Measurements from ENCODE around the gene MYO16. TPM values are rescaled to one million over a fixed set of nuclear protein-coding genes. Genes with fewer than 3 reads are reported as not detected.
"Not testable (repeated sequence)": the region's sequence is repeated elsewhere in the genome, so short reads cannot be mapped to it uniquely, and the experiment has no call there.

MYO16 gene
- total and polyA plus RNA-seq, 4 experiments from 2014 or later: 0.54 to 14.9 (median 6.3) TPM

- Histone ChIP-seq H3K4me1 (ENCODE audit: insufficient read depth, low read length) (no peaks in the 10 kb centered on the region), H3K27ac (ENCODE audit: low read depth, low read length) (no peak overlapping the region), H3K9me3 (ENCODE audit: control insufficient read depth in 1 of 2, low read length in 2 of 2) (no peaks in the 10 kb centered on the region), H3K27me3 (ENCODE audit: insufficient read depth, low read length) (no peaks in the 10 kb centered on the region), H3K4me3 (ENCODE audit: low read length in 2 of 2) (no peak overlapping the region), H3K36me3 (ENCODE audit: insufficient read depth, low read length) (no peaks in the 10 kb centered on the region)
- no peaks in the 10 kb centered on the region for H3K4me1 Mint-ChIP-seq
- POLR2A ChIA-PET (ENCODE audit: partially characterized antibody): no interaction called here
- H3K9me3 Mint-ChIP-seq: peaks cover 0 to 21% (median 4%) of the 10 kb centered on the region in 8 donors
- peaks cover 1 to 4% of the 10 kb centered on the region in 2 donors for H3K36me3 Mint-ChIP-seq
- DNase-seq: no peak
- peaks cover 0 to 2% of the 10 kb centered on the region in 2 donors for H3K27me3 Mint-ChIP-seq
- no peak overlapping the region for H3K4me3 Mint-ChIP-seq
- intact Hi-C loops (cut with micrococcal nuclease): no loop called here
- CTCF ChIA-PET (ENCODE audit: partially characterized antibody): no interaction called here
- H3K27ac Mint-ChIP-seq: no peak overlapping the region
These were observed 458.7 kb downstream of the MYO16 start for GRCh38 chr13:109087916-109088623.

- no peak for DNase-seq
- Mint-ChIP-seq H3K36me3 (peaks cover 2 to 4% of the 10 kb centered on the region in 2 donors), H3K4me1 (no peaks in the 10 kb centered on the region), H3K27me3 (no peaks in the 10 kb centered on the region), H3K9me3 (peaks cover 0 to 21% (median 5%) of the 10 kb centered on the region in 8 donors), H3K27ac (no peak overlapping the region), H3K4me3 (no peak overlapping the region)
- intact Hi-C loops (cut with micrococcal nuclease): no loop called here
- Histone ChIP-seq H3K9me3 (ENCODE audit: control insufficient read depth in 1 of 2, low read length in 2 of 2) (no peaks in the 10 kb centered on the region), H3K4me3 (ENCODE audit: low read length in 2 of 2) (no peak overlapping the region), H3K4me1 (ENCODE audit: insufficient read depth, low read length) (no peaks in the 10 kb centered on the region), H3K36me3 (ENCODE audit: insufficient read depth, low read length) (no peaks in the 10 kb centered on the region), H3K27ac (ENCODE audit: low read depth, low read length) (no peak overlapping the region), H3K27me3 (ENCODE audit: insufficient read depth, low read length) (no peaks in the 10 kb centered on the region)
- CTCF ChIA-PET (ENCODE audit: partially characterized antibody): no interaction called here
- POLR2A ChIA-PET (ENCODE audit: partially characterized antibody): no interaction called here
These were observed 459.2 kb downstream of the MYO16 start for GRCh38 chr13:109088624-109088917.

DNA sequence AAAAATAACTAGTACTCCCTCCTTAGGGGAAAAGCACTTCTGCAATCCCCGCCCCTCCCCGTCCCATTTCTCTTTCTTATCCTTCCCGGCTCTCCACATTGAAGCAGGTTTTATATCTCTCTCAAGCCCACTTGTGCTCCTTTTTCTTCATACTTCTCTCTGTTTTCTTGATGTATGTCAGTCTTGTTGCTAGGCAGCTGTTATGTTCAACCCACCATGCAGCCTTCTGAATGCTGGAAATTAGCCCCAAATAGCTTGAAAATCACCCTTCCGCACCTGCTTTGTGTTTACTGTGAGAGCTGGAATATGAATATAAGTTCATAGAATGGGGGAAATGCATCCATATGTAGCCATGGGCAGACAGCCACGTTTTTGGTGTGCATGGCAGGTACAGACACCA is 461.4 kb downstream of the MYO16 start:
- Histone ChIP-seq H3K4me3 (ENCODE audit: low read length in 2 of 2) (no peak overlapping the region), H3K27ac (ENCODE audit: low read depth, low read length) (no peak overlapping the region)
- intact Hi-C loops (cut with micrococcal nuclease): no loop called here

GRCh38 chr13:109091249-109091648 is 461.8 kb downstream of the MYO16 start:
- H3K27ac Mint-ChIP-seq: no peak overlapping the region
- Histone ChIP-seq H3K9me3 (ENCODE audit: control insufficient read depth in 1 of 2, low read length in 2 of 2) (no peaks in the 10 kb centered on the region), H3K4me1 (ENCODE audit: insufficient read depth, low read length) (no peaks in the 10 kb centered on the region), H3K4me3 (ENCODE audit: low read length in 2 of 2) (no peak overlapping the region), H3K27ac (ENCODE audit: low read depth, low read length) (no peak overlapping the region), H3K27me3 (ENCODE audit: insufficient read depth, low read length) (no peaks in the 10 kb centered on the region), H3K36me3 (ENCODE audit: insufficient read depth, low read length) (no peaks in the 10 kb centered on the region)
- no peak overlapping the region for H3K4me3 Mint-ChIP-seq
- intact Hi-C loops (cut with micrococcal nuclease): no loop called here
- no peaks in the 10 kb centered on the region for H3K4me1 Mint-ChIP-seq
- POLR2A ChIA-PET (ENCODE audit: partially characterized antibody): no interaction called here
- no peaks in the 10 kb centered on the region for H3K27me3 Mint-ChIP-seq
- peaks cover 2 to 4% of the 10 kb centered on the region in 2 donors for H3K36me3 Mint-ChIP-seq
- CTCF ChIA-PET (ENCODE audit: partially characterized antibody): no interaction called here
- no peak for DNase-seq
- peaks cover 0 to 21% (median 6%) of the 10 kb centered on the region in 8 donors for H3K9me3 Mint-ChIP-seq

More for the DNA sequence above, 461.4 kb downstream of the MYO16 start:
- Histone ChIP-seq H3K4me1 (ENCODE audit: insufficient read depth, low read length) (no peaks in the 10 kb centered on the region), H3K9me3 (ENCODE audit: control insufficient read depth in 1 of 2, low read length in 2 of 2) (no peaks in the 10 kb centered on the region), H3K27me3 (ENCODE audit: insufficient read depth, low read length) (no peaks in the 10 kb centered on the region), H3K36me3 (ENCODE audit: insufficient read depth, low read length) (no peaks in the 10 kb centered on the region)
- no peaks in the 10 kb centered on the region for H3K4me1 Mint-ChIP-seq
- DNase-seq: no peak
- H3K9me3 Mint-ChIP-seq: peaks cover 0 to 21% (median 6%) of the 10 kb centered on the region in 8 donors
- no peak overlapping the region for H3K4me3 Mint-ChIP-seq
- H3K27me3 Mint-ChIP-seq: no peaks in the 10 kb centered on the region
- POLR2A ChIA-PET (ENCODE audit: partially characterized antibody): no interaction called here
- CTCF ChIA-PET (ENCODE audit: partially characterized antibody): no interaction called here
- peaks cover 2 to 4% of the 10 kb centered on the region in 2 donors for H3K36me3 Mint-ChIP-seq
- no peak overlapping the region for H3K27ac Mint-ChIP-seq

DNA sequence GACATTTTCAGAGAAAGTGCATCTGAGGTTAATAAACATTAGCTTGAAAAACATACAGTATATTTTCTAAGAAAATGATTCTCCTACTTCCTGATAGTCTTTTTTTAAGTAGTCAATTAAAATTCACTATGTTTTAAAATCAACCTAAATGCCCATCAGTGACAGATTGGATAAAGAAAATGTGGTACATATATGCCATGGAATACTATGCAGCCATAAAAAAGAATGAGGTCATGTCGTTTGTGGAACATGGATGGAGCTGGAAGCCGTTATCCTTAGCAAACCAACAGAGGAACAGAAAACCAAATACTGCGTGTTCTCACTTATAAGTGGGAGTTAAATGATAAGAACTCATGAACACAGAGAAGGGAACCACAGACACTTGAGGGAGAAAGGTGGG is 462.8 kb downstream of the MYO16 start:
- H3K27ac ChIP-seq (ENCODE audit: low read depth, low read length); H3K36me3 ChIP-seq (ENCODE audit: insufficient read depth, low read length); H3K4me3 ChIP-seq (ENCODE audit: low read length in 2 of 2); H3K4me1 Mint-ChIP-seq; CTCF ChIA-PET (ENCODE audit: partially characterized antibody); H3K4me1 ChIP-seq (ENCODE audit: insufficient read depth, low read length); H3K4me3 Mint-ChIP-seq; H3K27me3 ChIP-seq (ENCODE audit: insufficient read depth, low read length); intact Hi-C loops (cut with micrococcal nuclease); H3K27ac Mint-ChIP-seq; POLR2A ChIA-PET (ENCODE audit: partially characterized antibody); H3K36me3 Mint-ChIP-seq; H3K27me3 Mint-ChIP-seq; DNase-seq; H3K9me3 ChIP-seq (ENCODE audit: control insufficient read depth in 1 of 2, low read length in 2 of 2): not testable (repeated sequence)
- peaks cover 0 to 21% (median 6%) of the 10 kb centered on the region in 8 donors for H3K9me3 Mint-ChIP-seq

DNA sequence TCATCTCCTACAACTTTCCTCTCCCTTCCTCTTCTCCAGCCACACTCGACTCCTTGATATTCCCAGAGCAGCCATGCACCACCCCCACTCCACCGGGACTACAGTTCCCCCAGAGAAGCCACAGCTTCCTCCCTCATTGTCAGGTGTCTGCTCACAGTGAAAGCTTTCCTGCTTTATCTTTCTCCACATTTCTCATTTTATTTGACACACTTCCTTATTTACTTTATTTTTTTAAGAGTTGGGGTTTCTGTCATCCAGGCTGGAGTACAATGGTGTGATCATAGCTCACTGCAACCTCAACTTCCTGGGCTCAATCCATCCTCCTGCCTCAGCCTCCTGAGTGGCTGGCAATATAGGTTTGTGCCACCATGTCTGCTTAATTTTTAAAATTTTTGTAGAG is 464.6 kb downstream of the MYO16 start:
- no peaks in the 10 kb centered on the region for H3K9me3 ChIP-seq (ENCODE audit: control insufficient read depth in 1 of 2, low read length in 2 of 2)
- no peaks in the 10 kb centered on the region for H3K4me1 Mint-ChIP-seq
- no peaks in the 10 kb centered on the region for H3K27me3 Mint-ChIP-seq
- H3K4me3 ChIP-seq (ENCODE audit: low read length in 2 of 2): no peak overlapping the region
- H3K4me3 Mint-ChIP-seq: no peak overlapping the region
- H3K9me3 Mint-ChIP-seq: peaks cover 0 to 21% (median 6%) of the 10 kb centered on the region in 8 donors
- H3K4me1 ChIP-seq (ENCODE audit: insufficient read depth, low read length): no peaks in the 10 kb centered on the region
- intact Hi-C loops (cut with micrococcal nuclease): no loop called here
- DNase-seq: no peak
- ChIA-PET POLR2A (ENCODE audit: partially characterized antibody) (no interaction called here), CTCF (ENCODE audit: partially characterized antibody) (no interaction called here)
- peaks cover 2 to 4% of the 10 kb centered on the region in 2 donors for H3K36me3 Mint-ChIP-seq
- H3K27ac ChIP-seq (ENCODE audit: low read depth, low read length): no peak overlapping the region
- no peaks in the 10 kb centered on the region for H3K27me3 ChIP-seq (ENCODE audit: insufficient read depth, low read length)
- H3K27ac Mint-ChIP-seq: peak overlapping the region in 1 of 7 donors; percentile 72
- H3K36me3 ChIP-seq (ENCODE audit: insufficient read depth, low read length): no peaks in the 10 kb centered on the region

GRCh38 chr13:109095126-109095525 is 465.7 kb downstream of the MYO16 start:
- no peaks in the 10 kb centered on the region for H3K4me1 Mint-ChIP-seq
- CTCF ChIA-PET (ENCODE audit: partially characterized antibody): no interaction called here
- peaks cover 0 to 21% (median 6%) of the 10 kb centered on the region in 8 donors for H3K9me3 Mint-ChIP-seq

DNA sequence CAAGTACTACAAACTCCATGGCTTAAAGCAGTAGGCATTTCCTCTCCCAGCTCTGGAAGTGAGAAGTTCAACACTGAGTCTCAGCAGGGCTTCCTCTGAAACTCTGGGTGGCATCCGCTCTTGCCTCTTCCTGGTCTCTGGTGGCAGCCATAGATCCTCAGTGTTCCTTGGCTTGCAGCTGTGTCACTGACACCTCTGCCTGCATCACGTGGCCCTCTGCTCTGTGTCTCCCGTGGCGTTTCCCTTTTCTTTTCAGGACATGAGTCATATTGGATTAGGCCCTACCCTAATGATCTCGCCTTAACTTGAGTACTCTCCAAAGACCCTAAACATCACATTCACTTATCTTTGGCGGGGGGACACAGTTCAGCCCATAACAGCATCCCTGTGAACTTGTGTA is 466.7 kb downstream of the MYO16 start:
- no peaks in the 10 kb centered on the region for H3K4me1 Mint-ChIP-seq
- H3K36me3 ChIP-seq (ENCODE audit: insufficient read depth, low read length): no peaks in the 10 kb centered on the region
- POLR2A ChIA-PET (ENCODE audit: partially characterized antibody): no interaction called here
- H3K27ac Mint-ChIP-seq: no peak overlapping the region
- DNase-seq: no peak
- H3K4me3 ChIP-seq (ENCODE audit: low read length in 2 of 2): no peak overlapping the region
- peaks cover 0 to 16% (median 4%) of the 10 kb centered on the region in 8 donors for H3K9me3 Mint-ChIP-seq
- no peak overlapping the region for H3K27ac ChIP-seq (ENCODE audit: low read depth, low read length)
- intact Hi-C loops (cut with micrococcal nuclease): no loop called here
- H3K36me3 Mint-ChIP-seq: peaks cover 4 to 5% of the 10 kb centered on the region in 2 donors
- H3K9me3 ChIP-seq (ENCODE audit: control insufficient read depth in 1 of 2, low read length in 2 of 2): no peaks in the 10 kb centered on the region
- H3K4me1 ChIP-seq (ENCODE audit: insufficient read depth, low read length): no peaks in the 10 kb centered on the region
- H3K27me3 Mint-ChIP-seq: no peaks in the 10 kb centered on the region
- CTCF ChIA-PET (ENCODE audit: partially characterized antibody): no interaction called here
- H3K4me3 Mint-ChIP-seq: no peak overlapping the region
- H3K27me3 ChIP-seq (ENCODE audit: insufficient read depth, low read length): no peaks in the 10 kb centered on the region

More at GRCh38 chr13:109095126-109095525, 465.7 kb downstream of the MYO16 start:
- no peaks in the 10 kb centered on the region for H3K27me3 ChIP-seq (ENCODE audit: insufficient read depth, low read length)
- H3K27ac Mint-ChIP-seq: no peak overlapping the region
- H3K4me3 Mint-ChIP-seq: no peak overlapping the region
- H3K4me3 ChIP-seq (ENCODE audit: low read length in 2 of 2): no peak overlapping the region
- H3K27ac ChIP-seq (ENCODE audit: low read depth, low read length): no peak overlapping the region
- intact Hi-C loops (cut with micrococcal nuclease): no loop called here
- no peak for DNase-seq
- no peaks in the 10 kb centered on the region for H3K27me3 Mint-ChIP-seq
- no peaks in the 10 kb centered on the region for H3K9me3 ChIP-seq (ENCODE audit: control insufficient read depth in 1 of 2, low read length in 2 of 2)
- H3K36me3 Mint-ChIP-seq: peaks cover 2 to 4% of the 10 kb centered on the region in 2 donors
- H3K36me3 ChIP-seq (ENCODE audit: insufficient read depth, low read length): no peaks in the 10 kb centered on the region
- POLR2A ChIA-PET (ENCODE audit: partially characterized antibody): no interaction called here
- H3K4me1 ChIP-seq (ENCODE audit: insufficient read depth, low read length): no peaks in the 10 kb centered on the region

Measured in CD4-positive, alpha-beta memory T cell (primary cell).